ENCODE data around the gene RBM4. TPM values are rescaled to one million over a fixed set of nuclear protein-coding genes. Genes with fewer than 3 reads are reported as not detected.

RBM4 gene
- total and polyA plus RNA-seq, 9 of the 15 experiments (the other 6 are each of a cell fraction or from before 2014, with no cell fraction given) = 81.6 to 233 (median 122) TPM

DNA sequence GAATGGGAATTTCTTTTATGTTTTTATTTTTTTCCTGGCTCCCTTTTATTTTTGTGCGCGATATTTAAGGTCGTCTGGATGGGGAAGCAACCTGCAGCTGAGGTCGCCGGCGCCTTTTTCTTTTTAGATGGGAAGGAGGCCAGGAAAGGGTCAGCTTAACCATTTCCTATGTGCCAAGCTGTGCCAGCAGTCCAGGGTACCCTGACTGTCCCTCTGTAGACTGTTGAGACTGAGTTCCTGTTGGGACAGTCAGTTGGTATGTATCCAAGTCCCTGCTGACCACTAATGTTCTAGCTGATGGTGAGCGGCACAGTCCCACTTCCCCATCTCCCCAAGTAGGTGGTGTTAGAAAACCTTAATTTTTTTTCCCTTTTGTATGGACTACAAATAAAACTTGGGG is 11.6 kb upstream of the RBM4 start:
- no TSS peak for BruUV-seq (replicated peaks)
- ChIA-PET POLR2A (interaction anchor here (0.6 to 26.4 kb wide), 7 partner anchors 4 to 136 kb away, joined by 3 to 387 read pairs (median 3); partner anchors contain the start of genes RBM14, RBM4, RBM4B and ZDHHC24), CTCF (ENCODE audit: low intra/inter-chr PET ratio) (no interaction called here)
- H3K79me2 ChIP-seq (ENCODE audit: control insufficient read depth, insufficient read depth, low read length) = peaks cover 100% of the 10 kb centered on the region
- no peaks in the 10 kb centered on the region for H3K27me3 ChIP-seq (ENCODE audit: control insufficient read depth in 2 of 2, insufficient read depth in 2 of 2, low read length in 2 of 2)
- in situ Hi-C loops (cut with MboI) (no loop called here), intact Hi-C loops (cut with micrococcal nuclease) (no loop called here)
- no peak overlapping the region for H3K9ac ChIP-seq (ENCODE audit: insufficient read depth in 1 of 2, low read depth in 2 of 2, low read length in 2 of 2)
- TF ChIP-seq SREBF2 (CRISPR knock-in tag; IDR thresholded peaks at IDR 0.05) (no peak), GTF2A2 (tag; IDR thresholded peaks at IDR 0.05) (no peak), RBM15 (IDR thresholded peaks at IDR 0.05; ENCODE audit: insufficient read depth, low read length) (no peak), ZZZ3 (IDR thresholded peaks at IDR 0.05) (no peak), MCM7 (IDR thresholded peaks at IDR 0.05) (no peak), RBFOX2 (IDR thresholded peaks at IDR 0.05; ENCODE audit: low read depth, low read length) (no peak), ZNF23 (CRISPR knock-in tag; IDR thresholded peaks at IDR 0.05) (no peak), TRIM28 (IDR thresholded peaks at IDR 0.05) (no peak), CBX1 (IDR thresholded peaks at IDR 0.05; ENCODE audit: low read depth) (no peak), STAT5A (IDR thresholded peaks at IDR 0.05; ENCODE audit: borderline replicate concordance, low read length) (no peak), RFX1 (IDR thresholded peaks at IDR 0.05) (no peak), RCOR1 (IDR thresholded peaks at IDR 0.05; ENCODE audit: borderline replicate concordance in 1 of 2, low read depth in 2 of 2, low read length in 2 of 2) (no peak), CHD4 (IDR thresholded peaks at IDR 0.05; ENCODE audit: insufficient read depth, insufficient replicate concordance, low read depth, low read length, poor library complexity, severe bottlenecking) (no peak), MXI1 (IDR thresholded peaks at IDR 0.05; ENCODE audit: low read depth, low read length) (no peak)
- TF ChIP-seq, protein P1, sequence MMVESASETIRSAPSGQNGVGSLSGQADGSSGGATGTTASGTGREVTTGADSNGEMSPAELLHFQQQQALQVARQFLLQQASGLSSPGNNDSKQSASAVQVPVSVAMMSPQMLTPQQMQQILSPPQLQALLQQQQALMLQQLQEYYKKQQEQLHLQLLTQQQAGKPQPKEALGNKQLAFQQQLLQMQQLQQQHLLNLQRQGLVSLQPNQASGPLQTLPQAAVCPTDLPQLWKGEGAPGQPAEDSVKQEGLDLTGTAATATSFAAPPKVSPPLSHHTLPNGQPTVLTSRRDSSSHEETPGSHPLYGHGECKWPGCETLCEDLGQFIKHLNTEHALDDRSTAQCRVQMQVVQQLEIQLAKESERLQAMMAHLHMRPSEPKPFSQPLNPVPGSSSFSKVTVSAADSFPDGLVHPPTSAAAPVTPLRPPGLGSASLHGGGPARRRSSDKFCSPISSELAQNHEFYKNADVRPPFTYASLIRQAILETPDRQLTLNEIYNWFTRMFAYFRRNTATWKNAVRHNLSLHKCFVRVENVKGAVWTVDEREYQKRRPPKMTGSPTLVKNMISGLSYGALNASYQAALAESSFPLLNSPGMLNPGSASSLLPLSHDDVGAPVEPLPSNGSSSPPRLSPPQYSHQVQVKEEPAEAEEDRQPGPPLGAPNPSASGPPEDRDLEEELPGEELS (CRISPR knock-in tag; IDR thresholded peaks at IDR 0.05; ENCODE audit: borderline replicate concordance) = no peak
- TF ChIP-seq, protein P2, sequence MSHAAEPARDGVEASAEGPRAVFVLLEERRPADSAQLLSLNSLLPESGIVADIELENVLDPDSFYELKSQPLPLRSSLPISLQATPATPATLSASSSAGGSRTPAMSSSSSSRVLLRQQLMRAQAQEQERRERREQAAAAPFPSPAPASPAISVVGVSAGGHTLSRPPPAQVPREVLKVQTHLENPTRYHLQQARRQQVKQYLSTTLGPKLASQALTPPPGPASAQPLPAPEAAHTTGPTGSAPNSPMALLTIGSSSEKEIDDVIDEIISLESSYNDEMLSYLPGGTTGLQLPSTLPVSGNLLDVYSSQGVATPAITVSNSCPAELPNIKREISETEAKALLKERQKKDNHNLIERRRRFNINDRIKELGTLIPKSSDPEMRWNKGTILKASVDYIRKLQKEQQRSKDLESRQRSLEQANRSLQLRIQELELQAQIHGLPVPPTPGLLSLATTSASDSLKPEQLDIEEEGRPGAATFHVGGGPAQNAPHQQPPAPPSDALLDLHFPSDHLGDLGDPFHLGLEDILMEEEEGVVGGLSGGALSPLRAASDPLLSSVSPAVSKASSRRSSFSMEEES (CRISPR knock-in tag; IDR thresholded peaks at IDR 0.05) = no peak
- no peak for ATAC-seq
- H3K9me1 ChIP-seq (ENCODE audit: control insufficient read depth, insufficient read depth, low read length) = no peaks in the 10 kb centered on the region
- H2AFZ ChIP-seq (ENCODE audit: low read depth, low read length) = no peak overlapping the region
- H3K36me3 ChIP-seq (ENCODE audit: control insufficient read depth, insufficient read depth, low read length) = peaks cover 94% of the 10 kb centered on the region
- DNase-seq (ENCODE audit: extremely low read depth in 1 of 4, low spot score in 3 of 4) = no peak
- no peak overlapping the region for H3K4me3 ChIP-seq
- no peak overlapping the region for H3K27ac ChIP-seq (ENCODE audit: extremely low read depth, low read depth, low read length)
- no peak for FAIRE-seq
- H3K4me1 ChIP-seq (replicated peaks in 1 of 2; ENCODE audit: control insufficient read depth in 2 of 2, insufficient read depth in 2 of 2, low read length in 2 of 2) = peaks cover 0 to 16% of the 10 kb centered on the region in 2 experiments; a peak in 2 of 5 replicates
- 95% methylated on average over 7 of the region's 7 CpGs for WGBS (ENCODE audit: insufficient coverage, low coverage, missing lambda C conversion rate)
- H4K20me1 ChIP-seq (replicated peaks; ENCODE audit: control insufficient read depth, insufficient read depth, low read length) = peaks cover 39% of the 10 kb centered on the region
- no peak overlapping the region for H3K4me2 ChIP-seq (ENCODE audit: insufficient read depth, low read length)
- H3K9me3 ChIP-seq (replicated peaks; ENCODE audit: control insufficient read depth, insufficient read depth, low read depth, low read length) = no peaks in the 10 kb centered on the region
